GM04504 (cell line): ENCODE data around the gene NHP2.
A peak's percentile ranks its signal among the peaks of the same experiment; 100 is the strongest.
"Not testable (repeated sequence)": the region's sequence is repeated elsewhere in the genome, so short reads cannot be mapped to it uniquely, and the experiment has no call there.

Experiments
- DNase-seq: peaks from one replicate; pipeline ENCODE4 v3.0.0-alpha.2; 2012; ENCODE audit warnings: low read depth

NHP2 gene

GRCh38 chr5:178130576-178131445 lies 22.9 kb downstream of the NHP2 start, which contains the start of gene RMND5B:
RMND5B (plus strand) TSS chr5:178131014; CDS start chr5:178138120, 7,106 bp downstream.
- DNase-seq: peak; percentile 54

GRCh38 chr5:178130234-178130575 lies 23.5 kb downstream of the NHP2 start:
- DNase-seq: not testable (repeated sequence)

- no peak for DNase-seq
These were observed 24.4 kb downstream of the NHP2 start for GRCh38 chr5:178129296-178129695.

GRCh38 chr5:178127300-178128009 lies 26.2 kb downstream of the NHP2 start:
- not testable (repeated sequence) for DNase-seq

GRCh38 chr5:178126556-178126955 lies 27.1 kb downstream of the NHP2 start:
- no peak for DNase-seq

- DNase-seq: no peak
These were observed 28.3 kb downstream of the NHP2 start for GRCh38 chr5:178125253-178125906.

GRCh38 chr5:178123966-178124925 lies 29.4 kb downstream of the NHP2 start:
- DNase-seq: no peak

- no peak for DNase-seq
These were observed 30.4 kb downstream of the NHP2 start for GRCh38 chr5:178123094-178123965.

GRCh38 chr5:178122346-178122745 lies 31.3 kb downstream of the NHP2 start:
- no peak for DNase-seq

- no peak for DNase-seq
These were observed 32.1 kb downstream of the NHP2 start for GRCh38 chr5:178121391-178122276.

GRCh38 chr5:178120607-178121357 lies 32.9 kb downstream of the NHP2 start:
- no peak for DNase-seq

- DNase-seq: no peak
These were observed 33.6 kb downstream of the NHP2 start for GRCh38 chr5:178119915-178120606.

GRCh38 chr5:178117923-178118701 lies 35.6 kb downstream of the NHP2 start:
- no peak for DNase-seq

- DNase-seq: no peak
These were observed 37.4 kb downstream of the NHP2 start for GRCh38 chr5:178116143-178116885.

GRCh38 chr5:178115814-178116142 lies 37.9 kb downstream of the NHP2 start:
- DNase-seq: no peak

GRCh38 chr5:178115136-178115813 lies 38.4 kb downstream of the NHP2 start:
- DNase-seq: no peak
